ENCODE data around the gene QRFP.
A peak's percentile ranks its signal among the peaks of the same experiment; 100 is the strongest.

Gene QRFP

DNA sequence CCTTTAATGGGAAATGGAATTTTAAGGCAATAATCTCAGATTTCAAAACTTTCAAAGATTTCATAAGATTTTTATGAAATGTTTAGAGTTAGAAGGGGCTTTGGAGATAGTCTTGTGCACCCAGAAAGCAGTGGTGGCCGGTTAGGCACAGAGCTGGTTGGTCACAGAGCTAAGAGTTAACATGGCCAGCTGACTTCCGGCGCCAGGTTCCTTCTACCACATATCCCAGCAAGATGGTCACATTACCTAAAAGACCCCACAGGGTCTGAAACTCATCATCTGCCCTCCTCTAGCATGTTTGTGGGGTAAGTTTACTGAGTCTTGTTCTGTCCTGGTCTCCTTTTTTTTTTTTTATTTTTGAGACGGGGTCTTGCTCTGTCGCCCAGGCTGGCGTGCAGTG, 19.3 kb downstream of the QRFP start:
- H3K4me1 ChIP-seq (ENCODE audit: insufficient read depth, low read length) = no peaks in the 10 kb centered on the region
- no peak overlapping the region for H3K4me3 ChIP-seq (ENCODE audit: low read length)
- no peaks in the 10 kb centered on the region for H3K27me3 ChIP-seq (ENCODE audit: insufficient read depth, low read length)
- H3K27ac ChIP-seq (ENCODE audit: low read length) = no peak overlapping the region
- H3K9me3 ChIP-seq (ENCODE audit: insufficient read depth, low read depth, low read length) = no peaks in the 10 kb centered on the region
- H3K36me3 ChIP-seq (ENCODE audit: insufficient read depth, low read depth, low read length) = peaks cover 90% of the 10 kb centered on the region
- no peak overlapping the region for H3K9ac ChIP-seq (ENCODE audit: low read depth, low read length)

- Histone ChIP-seq H3K4me1 (ENCODE audit: insufficient read depth, low read length) (no peaks in the 10 kb centered on the region), H3K9me3 (ENCODE audit: insufficient read depth, low read depth, low read length) (no peaks in the 10 kb centered on the region), H3K36me3 (ENCODE audit: insufficient read depth, low read depth, low read length) (peaks cover 88% of the 10 kb centered on the region), H3K27ac (ENCODE audit: low read length) (no peak overlapping the region), H3K27me3 (ENCODE audit: insufficient read depth, low read length) (no peaks in the 10 kb centered on the region), H3K4me3 (ENCODE audit: low read length) (no peak overlapping the region), H3K9ac (ENCODE audit: low read depth, low read length) (no peak overlapping the region)
Measured at GRCh38 chr9:130874783-130875182, 21.8 kb downstream of the QRFP start.

GRCh38 chr9:130873966-130874365, 22.6 kb downstream of the QRFP start:
- Histone ChIP-seq H3K9me3 (ENCODE audit: insufficient read depth, low read depth, low read length) (no peaks in the 10 kb centered on the region), H3K36me3 (ENCODE audit: insufficient read depth, low read depth, low read length) (peaks cover 87% of the 10 kb centered on the region), H3K27ac (ENCODE audit: low read length) (no peak overlapping the region), H3K4me1 (ENCODE audit: insufficient read depth, low read length) (no peaks in the 10 kb centered on the region), H3K4me3 (ENCODE audit: low read length) (no peak overlapping the region), H3K9ac (ENCODE audit: low read depth, low read length) (no peak overlapping the region), H3K27me3 (ENCODE audit: insufficient read depth, low read length) (no peaks in the 10 kb centered on the region)

DNA sequence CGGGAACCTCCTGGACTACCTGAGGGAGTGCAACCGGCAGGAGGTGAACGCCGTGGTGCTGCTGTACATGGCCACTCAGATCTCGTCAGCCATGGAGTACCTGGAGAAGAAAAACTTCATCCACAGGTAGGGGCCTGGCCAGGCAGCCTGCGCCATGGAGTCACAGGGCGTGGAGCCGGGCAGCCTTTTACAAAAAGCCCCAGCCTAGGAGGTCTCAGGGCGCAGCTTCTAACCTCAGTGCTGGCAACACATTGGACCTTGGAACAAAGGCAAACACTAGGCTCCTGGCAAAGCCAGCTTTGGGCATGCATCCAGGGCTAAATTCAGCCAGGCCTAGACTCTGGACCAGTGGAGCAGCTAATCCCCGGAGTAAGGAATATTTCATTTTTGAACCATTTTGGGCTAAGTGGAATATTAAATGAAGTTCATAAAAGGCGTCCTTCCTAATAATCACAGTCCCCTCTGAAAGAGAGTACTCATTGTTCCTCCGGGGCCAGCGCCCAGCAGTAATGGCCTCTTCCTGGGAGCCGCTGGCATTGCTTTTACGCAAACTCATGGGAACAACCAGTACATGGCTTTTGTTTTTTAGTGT, 23.6 kb downstream of the QRFP start:
- Histone ChIP-seq H3K9me3 (ENCODE audit: insufficient read depth, low read depth, low read length) (no peaks in the 10 kb centered on the region), H3K4me1 (ENCODE audit: insufficient read depth, low read length) (no peaks in the 10 kb centered on the region), H3K36me3 (ENCODE audit: insufficient read depth, low read depth, low read length) (peaks cover 78% of the 10 kb centered on the region), H3K9ac (ENCODE audit: low read depth, low read length) (no peak overlapping the region), H3K27ac (ENCODE audit: low read length) (no peak overlapping the region), H3K27me3 (ENCODE audit: insufficient read depth, low read length) (no peaks in the 10 kb centered on the region), H3K4me3 (ENCODE audit: low read length) (no peak overlapping the region)

GRCh38 chr9:130872508-130872907, 24.1 kb downstream of the QRFP start:
- H3K27me3 ChIP-seq (ENCODE audit: insufficient read depth, low read length) = no peaks in the 10 kb centered on the region
- H3K36me3 ChIP-seq (ENCODE audit: insufficient read depth, low read depth, low read length) = peaks cover 75% of the 10 kb centered on the region
- H3K4me1 ChIP-seq (ENCODE audit: insufficient read depth, low read length) = no peaks in the 10 kb centered on the region
- H3K27ac ChIP-seq (ENCODE audit: low read length) = no peak overlapping the region
- H3K9me3 ChIP-seq (ENCODE audit: insufficient read depth, low read depth, low read length) = no peaks in the 10 kb centered on the region
- no peak overlapping the region for H3K4me3 ChIP-seq (ENCODE audit: low read length)
- H3K9ac ChIP-seq (ENCODE audit: low read depth, low read length) = no peak overlapping the region

DNA sequence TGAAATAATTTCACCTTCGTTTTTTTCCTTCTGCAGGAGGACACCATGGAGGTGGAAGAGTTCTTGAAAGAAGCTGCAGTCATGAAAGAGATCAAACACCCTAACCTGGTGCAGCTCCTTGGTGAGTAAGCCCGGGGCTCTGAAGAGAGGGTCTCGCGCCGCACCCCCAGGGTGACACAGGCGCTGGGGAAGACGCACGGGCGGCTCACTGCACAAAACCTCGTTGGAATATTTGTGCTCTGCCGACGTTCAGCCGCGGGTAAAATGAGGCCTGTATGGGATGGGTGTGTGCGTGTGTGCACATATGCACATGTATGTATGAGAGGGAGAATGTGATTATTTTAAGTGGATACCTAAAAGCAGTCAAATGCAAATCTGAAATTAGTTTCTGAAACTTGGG, 24.5 kb downstream of the QRFP start:
- H3K27me3 ChIP-seq (ENCODE audit: insufficient read depth, low read length) = no peaks in the 10 kb centered on the region
- no peaks in the 10 kb centered on the region for H3K4me1 ChIP-seq (ENCODE audit: insufficient read depth, low read length)
- no peak overlapping the region for H3K27ac ChIP-seq (ENCODE audit: low read length)
- H3K4me3 ChIP-seq (ENCODE audit: low read length) = no peak overlapping the region
- peaks cover 76% of the 10 kb centered on the region for H3K36me3 ChIP-seq (ENCODE audit: insufficient read depth, low read depth, low read length)
- H3K9ac ChIP-seq (ENCODE audit: low read depth, low read length) = no peak overlapping the region
- H3K9me3 ChIP-seq (ENCODE audit: insufficient read depth, low read depth, low read length) = no peaks in the 10 kb centered on the region

DNA sequence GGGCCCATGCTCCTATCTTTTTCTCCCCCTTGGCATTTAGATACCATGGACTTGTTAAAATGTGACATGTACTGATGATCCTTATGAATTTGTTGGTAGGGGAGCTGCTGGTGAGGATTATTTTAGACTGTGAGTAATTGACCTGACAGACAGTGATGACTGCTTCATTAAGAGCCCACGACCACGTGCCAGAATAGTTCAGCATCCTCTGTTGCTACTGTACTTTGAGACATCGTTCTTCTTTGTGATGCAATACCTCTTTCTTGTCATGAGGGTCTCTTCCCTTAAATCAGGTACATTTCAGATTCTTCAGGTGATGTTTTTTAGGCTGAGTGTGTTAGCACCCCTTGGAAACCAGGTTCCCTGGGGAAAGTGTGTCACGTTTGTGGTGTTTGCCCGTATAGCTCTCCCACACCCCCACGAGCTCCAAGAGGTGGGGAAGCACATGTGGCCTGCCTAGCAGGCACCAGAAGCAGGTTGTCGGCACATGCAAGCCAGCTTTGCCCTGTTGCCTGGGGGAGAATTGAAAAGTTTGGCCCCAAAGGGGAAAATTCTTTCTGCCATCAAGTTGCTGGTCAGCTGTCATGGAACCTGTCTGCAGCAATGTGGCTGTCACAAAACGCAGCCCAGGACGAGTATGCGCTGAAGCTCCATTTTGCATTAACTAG, 25.1 kb downstream of the QRFP start:
- Histone ChIP-seq H3K27ac (ENCODE audit: low read length) (no peak overlapping the region), H3K36me3 (ENCODE audit: insufficient read depth, low read depth, low read length) (peaks cover 76% of the 10 kb centered on the region), H3K9ac (ENCODE audit: low read depth, low read length) (no peak overlapping the region), H3K4me1 (ENCODE audit: insufficient read depth, low read length) (no peaks in the 10 kb centered on the region), H3K9me3 (ENCODE audit: insufficient read depth, low read depth, low read length) (no peaks in the 10 kb centered on the region), H3K27me3 (ENCODE audit: insufficient read depth, low read length) (no peaks in the 10 kb centered on the region), H3K4me3 (ENCODE audit: low read length) (no peak overlapping the region)

DNA sequence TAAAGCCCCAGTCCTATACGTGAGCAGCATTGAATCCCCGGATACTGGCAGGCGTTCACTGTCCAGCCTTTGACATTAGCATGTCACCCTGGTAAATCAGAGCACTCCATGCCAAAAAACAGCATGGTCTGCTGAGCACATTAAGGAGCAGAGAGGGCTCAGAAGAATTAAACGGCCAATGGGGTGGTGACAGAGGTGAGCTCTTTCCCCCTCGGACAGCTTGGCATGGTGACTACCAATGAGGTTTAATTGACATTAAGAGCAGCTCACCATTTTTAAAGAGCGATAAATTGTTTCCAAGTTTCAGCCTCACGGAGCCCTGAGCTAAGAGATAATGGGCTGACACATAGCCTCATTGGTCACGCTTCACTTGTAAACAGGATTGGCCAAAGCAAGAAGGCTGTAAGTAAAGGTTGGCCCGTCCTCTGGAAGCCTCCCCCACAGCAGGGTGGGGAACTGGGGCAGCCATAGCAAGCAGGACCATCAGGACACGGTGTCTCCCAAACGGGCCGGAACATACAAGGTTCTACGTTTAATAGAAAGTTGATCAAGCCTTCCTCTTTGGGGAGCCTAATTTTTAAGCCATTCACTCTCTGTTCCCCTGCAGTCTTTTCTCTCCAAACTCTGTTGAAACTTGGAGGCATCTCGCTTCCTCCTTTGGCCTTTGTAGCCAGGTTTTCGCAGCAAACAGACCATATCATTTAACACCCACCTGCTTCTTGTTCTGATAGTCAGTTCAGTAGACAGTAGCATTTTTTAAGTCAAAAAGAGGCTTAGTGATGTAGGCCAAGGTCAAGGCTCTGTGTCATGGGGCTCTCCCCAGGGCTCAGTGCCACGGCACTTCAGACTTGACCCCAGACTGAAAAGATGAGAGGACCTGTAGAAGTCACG, 25.9 kb downstream of the QRFP start:
- no peaks in the 10 kb centered on the region for H3K27me3 ChIP-seq (ENCODE audit: insufficient read depth, low read length)
- H3K9ac ChIP-seq (ENCODE audit: low read depth, low read length) = no peak overlapping the region
- H3K4me3 ChIP-seq (ENCODE audit: low read length) = no peak overlapping the region
- H3K4me1 ChIP-seq (ENCODE audit: insufficient read depth, low read length) = no peaks in the 10 kb centered on the region
- no peak overlapping the region for H3K27ac ChIP-seq (ENCODE audit: low read length)
- no peaks in the 10 kb centered on the region for H3K9me3 ChIP-seq (ENCODE audit: insufficient read depth, low read depth, low read length)
- H3K36me3 ChIP-seq (ENCODE audit: insufficient read depth, low read depth, low read length) = peaks cover 79% of the 10 kb centered on the region

DNA sequence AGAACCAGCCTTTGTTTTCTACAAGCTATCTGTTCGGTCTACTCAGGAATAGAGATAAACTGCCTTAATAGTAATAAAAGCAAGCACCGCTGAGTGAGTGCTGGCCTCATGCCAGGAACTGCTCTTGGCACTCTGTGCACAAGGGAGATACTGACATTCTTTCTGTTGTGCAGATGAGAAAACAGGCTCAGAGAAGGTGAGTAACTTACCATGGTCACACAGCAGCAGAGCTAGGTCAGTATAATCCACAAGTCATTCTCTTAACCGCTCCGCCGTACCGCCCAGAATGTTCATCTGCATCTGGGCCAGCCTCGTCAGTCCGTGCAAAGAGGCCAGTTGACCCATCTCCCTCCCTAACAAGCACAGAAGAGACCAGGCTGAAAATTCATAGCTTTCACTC, 27.4 kb downstream of the QRFP start:
- H3K9ac ChIP-seq (ENCODE audit: low read depth, low read length) = no peak overlapping the region
- no peaks in the 10 kb centered on the region for H3K9me3 ChIP-seq (ENCODE audit: insufficient read depth, low read depth, low read length)
- H3K4me3 ChIP-seq (ENCODE audit: low read length) = no peak overlapping the region
- H3K27ac ChIP-seq (ENCODE audit: low read length) = no peak overlapping the region
- H3K27me3 ChIP-seq (ENCODE audit: insufficient read depth, low read length) = no peaks in the 10 kb centered on the region
- H3K36me3 ChIP-seq (ENCODE audit: insufficient read depth, low read depth, low read length) = peaks cover 76% of the 10 kb centered on the region
- no peaks in the 10 kb centered on the region for H3K4me1 ChIP-seq (ENCODE audit: insufficient read depth, low read length)

- Histone ChIP-seq H3K27me3 (ENCODE audit: insufficient read depth, low read length) (no peaks in the 10 kb centered on the region), H3K27ac (ENCODE audit: low read length) (no peak overlapping the region), H3K4me1 (ENCODE audit: insufficient read depth, low read length) (no peaks in the 10 kb centered on the region; the same call in 1 of the 2 replicates), H3K4me3 (ENCODE audit: low read length) (no peak overlapping the region), H3K9me3 (ENCODE audit: insufficient read depth, low read depth, low read length) (no peaks in the 10 kb centered on the region), H3K36me3 (ENCODE audit: insufficient read depth, low read depth, low read length) (peaks cover 76% of the 10 kb centered on the region), H3K9ac (ENCODE audit: low read depth, low read length) (no peak overlapping the region)
Measured at GRCh38 chr9:130868230-130868629, 28.4 kb downstream of the QRFP start.

DNA sequence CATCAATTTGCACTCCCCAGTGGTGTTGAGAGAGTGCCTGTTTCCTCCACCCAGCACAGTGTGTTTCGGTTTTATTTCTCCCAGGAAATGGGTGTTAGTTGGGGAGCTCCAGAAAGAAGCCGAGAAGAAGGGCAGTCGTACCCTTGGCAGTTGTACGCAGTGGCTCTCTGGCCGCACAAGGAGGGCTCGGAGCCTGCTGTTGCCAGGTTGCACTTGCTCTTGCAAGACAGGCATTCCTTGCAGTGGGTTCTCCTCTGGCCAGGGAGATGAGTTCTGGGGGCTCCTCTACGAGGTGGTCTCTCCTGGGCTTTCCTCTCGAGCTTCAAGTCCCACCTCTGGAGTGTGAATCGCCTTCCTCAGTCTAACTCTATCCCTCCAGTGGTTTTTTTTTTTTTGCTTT, 29.1 kb downstream of the QRFP start:
- Histone ChIP-seq H3K4me3 (ENCODE audit: low read length) (no peak overlapping the region), H3K36me3 (ENCODE audit: insufficient read depth, low read depth, low read length) (peaks cover 76% of the 10 kb centered on the region), H3K4me1 (ENCODE audit: insufficient read depth, low read length) (no peaks in the 10 kb centered on the region; the same call in 1 of the 2 replicates), H3K9ac (ENCODE audit: low read depth, low read length) (no peak overlapping the region), H3K9me3 (ENCODE audit: insufficient read depth, low read depth, low read length) (no peaks in the 10 kb centered on the region), H3K27me3 (ENCODE audit: insufficient read depth, low read length) (no peaks in the 10 kb centered on the region), H3K27ac (ENCODE audit: low read length) (peak overlapping the region; percentile 38)

Data from iPS-20b (cell line).